WTC11 (cell line): ENCODE measurements around the gene ADAMTSL5. TPM values are rescaled to one million over a fixed set of nuclear protein-coding genes. Genes with fewer than 3 reads are reported as not detected.
A peak's percentile ranks its signal among the peaks of the same experiment; 100 is the strongest.

Experiments
- ATAC-seq: fragments of 200-7000 bp; cut with Tn5 transposase; 2 replicates; pipeline ENCODE4 v1.10.0; 2021; ENCODE audit warnings: mild to moderate bottlenecking, moderate library complexity
- CTCF ChIA-PET: fragments of 300-600 bp; sonication (Branson Sonifier 250); formaldehyde crosslinking; loops from one replicate; lab custom pipeline; 2021; ENCODE audit warnings: antibody characterized with exemption; lab: Charles Lee
- POLR2A ChIA-PET: fragments of 350-600 bp; sonication (Branson Sonifier 250); formaldehyde crosslinking; loops from one replicate; lab custom pipeline; 2021; ENCODE audit warnings: antibody characterized with exemption; lab: Charles Lee
- DNase-seq: peaks from one replicate; pipeline ENCODE4 v3.0.0; 2021; ENCODE audit warnings: low spot score
- H3K27ac Mint-ChIP-seq: 2 replicates; pipeline ENCODE4 v1.8.0; 2021; ENCODE audit warnings: mixed read lengths
- H3K27me3 Mint-ChIP-seq: 2 replicates; pipeline ENCODE4 v1.8.0; 2021; ENCODE audit warnings: low read depth, mild to moderate bottlenecking, moderate library complexity, mixed read lengths
- H3K36me3 Mint-ChIP-seq: 2 replicates; pipeline ENCODE4 v1.8.0; 2021; ENCODE audit warnings: mixed read lengths
- H3K4me1 Mint-ChIP-seq: 2 replicates; pipeline ENCODE4 v1.8.0; 2022; ENCODE audit warnings: mixed read lengths
- H3K4me3 Mint-ChIP-seq: 2 replicates; pipeline ENCODE4 v1.8.0; 2021; ENCODE audit warnings: mild to moderate bottlenecking, moderate library complexity, mixed read lengths
- H3K9me3 Mint-ChIP-seq: 2 replicates; pipeline ENCODE4 v1.8.0; 2021; ENCODE audit warnings: mixed read lengths
- AR ChIP-seq: fragments of 250-450 bp; sonication (Bioruptor Pico); IDR thresholded peaks from 2 replicates; pipeline ENCODE4 v1.9.0; 2021; ENCODE audit warnings: mild to moderate bottlenecking
- CBFB ChIP-seq: sonication (generic); formaldehyde crosslinking; IDR thresholded peaks from 2 replicates; pipeline ENCODE4 v1.8.1; 2022; ENCODE audit warnings: mild to moderate bottlenecking, low read depth, missing genetic modification reagents
- ETV6 ChIP-seq: sonication (generic); formaldehyde crosslinking; IDR thresholded peaks from 2 replicates; pipeline ENCODE4 v1.8.1; 2022; ENCODE audit warnings: mild to moderate bottlenecking, missing genetic modification reagents
- FOXJ3 ChIP-seq: sonication (generic); formaldehyde crosslinking; IDR thresholded peaks from 2 replicates; pipeline ENCODE4 v1.9.0; 2021; ENCODE audit warnings: missing genetic modification reagents, mild to moderate bottlenecking, borderline replicate concordance
- MLX ChIP-seq: sonication (generic); formaldehyde crosslinking; IDR thresholded peaks from 2 replicates; pipeline ENCODE4 v1.8.1; 2023; ENCODE audit warnings: mild to moderate bottlenecking, missing genetic modification reagents, moderate library complexity
- MYBL2 ChIP-seq: sonication (generic); formaldehyde crosslinking; IDR thresholded peaks from 2 replicates; pipeline ENCODE4 v1.8.1; 2023; ENCODE audit warnings: mild to moderate bottlenecking, moderate library complexity, missing genetic modification reagents
- NFE2L1 ChIP-seq: sonication (generic); formaldehyde crosslinking; IDR thresholded peaks from 2 replicates; pipeline ENCODE4 v1.8.1; 2023; ENCODE audit warnings: missing genetic modification reagents
- NFYB ChIP-seq: sonication (generic); formaldehyde crosslinking; conservative IDR thresholded peaks from 2 replicates; pipeline ENCODE4 v1.8.0; 2022; ENCODE audit warnings: low read depth, missing genetic modification reagents
- NR2C2 ChIP-seq: sonication (generic); formaldehyde crosslinking; IDR thresholded peaks from 2 replicates; pipeline ENCODE4 v1.8.0; 2022; ENCODE audit warnings: mild to moderate bottlenecking, missing genetic modification reagents
- SMAD3 ChIP-seq: sonication (generic); formaldehyde crosslinking; IDR thresholded peaks from 2 replicates; pipeline ENCODE4 v1.8.0; 2022; ENCODE audit warnings: missing genetic modification reagents, mild to moderate bottlenecking, borderline replicate concordance
- USF2 ChIP-seq: sonication (generic); formaldehyde crosslinking; IDR thresholded peaks from 2 replicates; pipeline ENCODE4 v1.8.1; 2023; ENCODE audit warnings: mild to moderate bottlenecking, missing genetic modification reagents, moderate library complexity
- ZNF219 ChIP-seq: sonication (generic); formaldehyde crosslinking; IDR thresholded peaks from 2 replicates; pipeline ENCODE4 v1.8.0; 2023; ENCODE audit warnings: missing genetic modification reagents, mild to moderate bottlenecking, borderline replicate concordance
- ZNF671 ChIP-seq: fragments of 250-450 bp; sonication (Bioruptor Pico); IDR thresholded peaks from 2 replicates; pipeline ENCODE4 v1.8.0; 2021; ENCODE audit warnings: mild to moderate bottlenecking
- total RNA-seq: library from RNA; stranded (reverse); gene quantifications from 3 replicates; pipeline ENCODE4 v1.2.3, GENCODE V29; 2021
- TF ChIP-seq, protein P1 (sequence below): fragments of 250-450 bp; sonication (Bioruptor Pico); IDR thresholded peaks from 2 replicates; pipeline ENCODE4 v1.9.0; 2021; ENCODE audit warnings: moderate library complexity, mild to moderate bottlenecking, inconsistent platforms, borderline replicate concordance
- TF ChIP-seq, protein P2 (sequence below): sonication (generic); formaldehyde crosslinking; IDR thresholded peaks from 2 replicates; pipeline ENCODE4 v1.8.0; 2022; ENCODE audit warnings: mild to moderate bottlenecking, missing genetic modification reagents

Gene ADAMTSL5
- total RNA-seq, 1 experiment from 2014 or later, result 1.5 TPM

- no peak for TF ChIP-seq AR (CRISPR knock-in tag)
Measured at GRCh38 chr19:1518471-1518870, 5.7 kb upstream of the ADAMTSL5 start (continued).

- Mint-ChIP-seq H3K4me3 (no peak overlapping the region), H3K27me3 (peaks cover 27% of the 10 kb centered on the region), H3K27ac (no peak overlapping the region), H3K9me3 (peaks cover 14% of the 10 kb centered on the region), H3K36me3 (no peaks in the 10 kb centered on the region), H3K4me1 (no peaks in the 10 kb centered on the region)
- ChIA-PET POLR2A (no interaction called here), CTCF (no interaction called here)
- TF ChIP-seq, protein P1, sequence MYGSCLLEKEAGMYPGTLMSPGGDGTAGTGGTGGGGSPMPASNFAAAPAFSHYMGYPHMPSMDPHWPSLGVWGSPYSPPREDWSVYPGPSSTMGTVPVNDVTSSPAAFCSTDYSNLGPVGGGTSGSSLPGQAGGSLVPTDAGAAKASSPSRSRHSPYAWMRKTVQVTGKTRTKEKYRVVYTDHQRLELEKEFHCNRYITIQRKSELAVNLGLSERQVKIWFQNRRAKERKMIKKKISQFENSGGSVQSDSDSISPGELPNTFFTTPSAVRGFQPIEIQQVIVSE (CRISPR knock-in tag), result no peak
- TF ChIP-seq ZNF671 (no peak), MYBL2 (no peak), USF2 (CRISPR knock-in tag) (peak; percentile 77), CBFB (CRISPR knock-in tag) (no peak)
- TF ChIP-seq, protein P2, sequence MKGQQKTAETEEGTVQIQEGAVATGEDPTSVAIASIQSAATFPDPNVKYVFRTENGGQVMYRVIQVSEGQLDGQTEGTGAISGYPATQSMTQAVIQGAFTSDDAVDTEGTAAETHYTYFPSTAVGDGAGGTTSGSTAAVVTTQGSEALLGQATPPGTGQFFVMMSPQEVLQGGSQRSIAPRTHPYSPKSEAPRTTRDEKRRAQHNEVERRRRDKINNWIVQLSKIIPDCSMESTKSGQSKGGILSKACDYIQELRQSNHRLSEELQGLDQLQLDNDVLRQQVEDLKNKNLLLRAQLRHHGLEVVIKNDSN (CRISPR knock-in tag), result peak; percentile 57; the same call in 1 of the 2 replicates
- ATAC-seq (no peak; the same call in 1 of the 2 replicates), DNase-seq (no peak)
Measured at GRCh38 chr19:1516395-1516753, 3.6 kb upstream of the ADAMTSL5 start.

GRCh38 chr19:1514986-1515721 is 2.3 kb upstream of the ADAMTSL5 start:
- Mint-ChIP-seq H3K4me1 (no peaks in the 10 kb centered on the region), H3K4me3 (no peak overlapping the region), H3K9me3 (peaks cover 14% of the 10 kb centered on the region), H3K27ac (no peak overlapping the region), H3K27me3 (peaks cover 36% of the 10 kb centered on the region), H3K36me3 (no peaks in the 10 kb centered on the region)
- TF ChIP-seq NFYB (CRISPR knock-in tag), result no peak
- TF ChIP-seq ETV6 (CRISPR knock-in tag), result no peak
- TF ChIP-seq SMAD3, result no peak
- TF ChIP-seq ZNF219, result no peak
- no peak for TF ChIP-seq FOXJ3 (CRISPR knock-in tag)
- no peak for TF ChIP-seq ZNF671
- TF ChIP-seq MLX (CRISPR knock-in tag), result no peak
- no peak for TF ChIP-seq NFE2L1
- TF ChIP-seq, protein P2 (CRISPR knock-in tag), result no peak
- no peak for TF ChIP-seq NR2C2 (CRISPR knock-in tag)
- ATAC-seq (no peak), DNase-seq (no peak)
- ChIA-PET POLR2A (interaction anchor here (0.6 kb wide), 1 partner anchor 23 kb away, joined by 10 read pairs; no protein-coding TSS in a partner anchor), CTCF (interaction anchor here (0.7 to 1.8 kb wide), 6 partner anchors 8 to 323 kb away, joined by 3 to 8 read pairs (median 4); partner anchors contain the start of gene PLK5)
